ENCODE results near the gene ARMC6.
"Not testable (repeated sequence)": the region's sequence is repeated elsewhere in the genome, so short reads cannot be mapped to it uniquely, and the experiment has no call there.

ARMC6 gene

DNA sequence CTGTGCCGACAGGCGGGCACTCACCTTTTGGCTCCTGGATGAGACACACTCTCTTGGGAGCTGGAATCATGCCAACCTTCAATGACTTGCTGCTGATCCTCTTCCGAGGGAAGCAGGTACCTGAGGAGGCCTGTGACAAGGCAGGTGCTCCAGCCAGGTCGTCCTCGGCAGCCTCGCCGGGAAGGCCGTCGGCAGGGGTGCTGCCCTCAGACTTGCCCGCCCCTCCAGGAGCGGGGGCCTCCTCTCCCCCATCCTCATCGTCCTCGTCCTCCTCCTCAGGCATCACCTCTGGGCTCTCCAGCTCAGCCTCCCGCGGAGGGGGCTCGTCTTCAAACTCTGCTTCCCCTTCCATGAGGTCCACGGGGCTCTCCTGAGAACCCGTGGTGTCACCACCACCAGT, 29.3 kb upstream of the ARMC6 start:
- TF ChIP-seq, protein P1, sequence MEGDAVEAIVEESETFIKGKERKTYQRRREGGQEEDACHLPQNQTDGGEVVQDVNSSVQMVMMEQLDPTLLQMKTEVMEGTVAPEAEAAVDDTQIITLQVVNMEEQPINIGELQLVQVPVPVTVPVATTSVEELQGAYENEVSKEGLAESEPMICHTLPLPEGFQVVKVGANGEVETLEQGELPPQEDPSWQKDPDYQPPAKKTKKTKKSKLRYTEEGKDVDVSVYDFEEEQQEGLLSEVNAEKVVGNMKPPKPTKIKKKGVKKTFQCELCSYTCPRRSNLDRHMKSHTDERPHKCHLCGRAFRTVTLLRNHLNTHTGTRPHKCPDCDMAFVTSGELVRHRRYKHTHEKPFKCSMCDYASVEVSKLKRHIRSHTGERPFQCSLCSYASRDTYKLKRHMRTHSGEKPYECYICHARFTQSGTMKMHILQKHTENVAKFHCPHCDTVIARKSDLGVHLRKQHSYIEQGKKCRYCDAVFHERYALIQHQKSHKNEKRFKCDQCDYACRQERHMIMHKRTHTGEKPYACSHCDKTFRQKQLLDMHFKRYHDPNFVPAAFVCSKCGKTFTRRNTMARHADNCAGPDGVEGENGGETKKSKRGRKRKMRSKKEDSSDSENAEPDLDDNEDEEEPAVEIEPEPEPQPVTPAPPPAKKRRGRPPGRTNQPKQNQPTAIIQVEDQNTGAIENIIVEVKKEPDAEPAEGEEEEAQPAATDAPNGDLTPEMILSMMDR (IDR thresholded peaks at IDR 0.05; ENCODE audit: insufficient read depth, low read length, poor library complexity, severe bottlenecking): no peak
- Histone ChIP-seq H3K4me3 (replicated peaks; ENCODE audit: low read depth, low read length) (no peak overlapping the region), H3K27me3 (replicated peaks; ENCODE audit: control insufficient read depth, insufficient read depth, low read length) (no peaks in the 10 kb centered on the region), H3K36me3 (ENCODE audit: control insufficient read depth, insufficient read depth, low read length) (peaks cover 45% of the 10 kb centered on the region)
- DNase-seq (ENCODE audit: extremely low read depth, insufficient read length): no peak

DNA sequence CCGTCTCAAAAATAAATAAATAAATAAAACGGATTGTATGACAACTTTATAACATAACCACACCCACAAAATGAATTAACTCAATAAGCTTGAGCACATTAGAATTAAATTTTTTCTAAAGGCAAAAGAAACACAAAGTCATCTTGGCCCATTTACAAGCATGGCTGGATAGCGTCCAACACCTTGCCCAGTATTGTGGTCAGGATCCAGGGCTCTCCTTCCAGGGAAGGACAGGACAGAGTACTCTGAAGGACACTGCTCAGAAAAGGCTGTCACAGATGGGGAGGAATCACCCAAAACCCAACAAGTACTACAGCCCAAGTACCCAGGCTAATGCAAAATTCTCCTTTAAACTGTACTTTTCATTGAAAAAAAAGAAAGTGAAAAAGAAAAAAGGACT, 27.2 kb upstream of the ARMC6 start:
- TF ChIP-seq, protein P1 (IDR thresholded peaks at IDR 0.05; ENCODE audit: insufficient read depth, low read length, poor library complexity, severe bottlenecking): no peak
- Histone ChIP-seq H3K4me3 (replicated peaks; ENCODE audit: low read depth, low read length) (no peak overlapping the region), H3K27me3 (replicated peaks; ENCODE audit: control insufficient read depth, insufficient read depth, low read length) (no peaks in the 10 kb centered on the region), H3K36me3 (ENCODE audit: control insufficient read depth, insufficient read depth, low read length) (peaks cover 49% of the 10 kb centered on the region)
- no peak for DNase-seq (ENCODE audit: extremely low read depth, insufficient read length)

DNA sequence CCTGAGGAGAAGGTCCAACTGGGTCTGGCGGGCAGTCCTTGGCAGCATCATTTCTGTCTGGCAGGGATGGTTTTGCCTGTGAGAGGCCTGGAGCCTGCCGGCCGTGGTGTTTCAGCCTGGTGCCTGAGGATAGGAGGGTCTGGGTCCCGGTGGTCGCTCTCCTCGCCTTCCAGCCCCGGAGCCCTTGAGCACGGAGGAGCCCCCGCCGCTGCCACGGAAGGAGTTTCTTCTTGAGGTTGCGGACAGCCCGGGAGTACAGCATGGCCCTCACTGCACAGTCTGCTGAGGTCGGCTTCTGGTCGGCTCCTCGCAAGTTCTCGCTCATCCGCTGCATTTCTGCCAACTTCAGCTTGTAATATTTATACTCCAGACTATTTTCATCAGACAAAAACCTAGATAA, 23.5 kb upstream of the ARMC6 start:
- H3K4me3 ChIP-seq (replicated peaks; ENCODE audit: low read depth, low read length): no peak overlapping the region
- TF ChIP-seq, protein P1 (IDR thresholded peaks at IDR 0.05; ENCODE audit: insufficient read depth, low read length, poor library complexity, severe bottlenecking): no peak
- peaks cover 36% of the 10 kb centered on the region for H3K36me3 ChIP-seq (ENCODE audit: control insufficient read depth, insufficient read depth, low read length)
- H3K27me3 ChIP-seq (replicated peaks; ENCODE audit: control insufficient read depth, insufficient read depth, low read length): no peaks in the 10 kb centered on the region
- no peak for DNase-seq (ENCODE audit: extremely low read depth, insufficient read length)

DNA sequence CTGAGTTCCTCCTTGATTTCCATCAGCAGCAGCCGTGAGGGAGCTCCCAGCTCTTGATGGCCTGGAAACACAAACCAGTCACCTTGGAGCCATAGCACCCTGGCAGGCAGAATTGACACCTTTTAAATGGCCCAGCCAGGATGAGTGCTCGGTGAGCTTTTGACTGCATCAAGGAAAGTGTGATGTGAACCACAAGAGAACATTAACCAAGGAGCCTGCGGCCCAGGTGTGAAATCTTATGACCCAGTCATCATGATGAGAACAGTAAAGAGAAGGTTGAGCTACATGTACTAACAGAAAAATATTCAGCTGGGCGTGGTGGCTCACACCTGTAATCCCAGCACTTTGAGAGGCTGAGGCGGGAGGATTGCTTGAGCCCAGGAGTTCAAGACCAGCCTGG, 22.9 kb upstream of the ARMC6 start:
- TF ChIP-seq, protein P1 (IDR thresholded peaks at IDR 0.05; ENCODE audit: insufficient read depth, low read length, poor library complexity, severe bottlenecking): no peak
- Histone ChIP-seq H3K27me3 (replicated peaks; ENCODE audit: control insufficient read depth, insufficient read depth, low read length) (no peaks in the 10 kb centered on the region), H3K4me3 (replicated peaks; ENCODE audit: low read depth, low read length) (no peak overlapping the region), H3K36me3 (ENCODE audit: control insufficient read depth, insufficient read depth, low read length) (peaks cover 34% of the 10 kb centered on the region)
- no peak for DNase-seq (ENCODE audit: extremely low read depth, insufficient read length)

GRCh38 chr19:19021115-19021514, 12.3 kb upstream of the ARMC6 start:
- DNase-seq (ENCODE audit: extremely low read depth, insufficient read length): no peak
- TF ChIP-seq, protein P1 (IDR thresholded peaks at IDR 0.05; ENCODE audit: insufficient read depth, low read length, poor library complexity, severe bottlenecking): no peak
- Histone ChIP-seq H3K27me3 (replicated peaks; ENCODE audit: control insufficient read depth, insufficient read depth, low read length) (no peaks in the 10 kb centered on the region), H3K4me3 (replicated peaks; ENCODE audit: low read depth, low read length) (no peak overlapping the region), H3K36me3 (ENCODE audit: control insufficient read depth, insufficient read depth, low read length) (peaks cover 33% of the 10 kb centered on the region)

- H3K36me3 ChIP-seq (ENCODE audit: control insufficient read depth, insufficient read depth, low read length): peaks cover 32% of the 10 kb centered on the region
Observed at GRCh38 chr19:19022380-19022961, 10.9 kb upstream of the ARMC6 start.

DNA sequence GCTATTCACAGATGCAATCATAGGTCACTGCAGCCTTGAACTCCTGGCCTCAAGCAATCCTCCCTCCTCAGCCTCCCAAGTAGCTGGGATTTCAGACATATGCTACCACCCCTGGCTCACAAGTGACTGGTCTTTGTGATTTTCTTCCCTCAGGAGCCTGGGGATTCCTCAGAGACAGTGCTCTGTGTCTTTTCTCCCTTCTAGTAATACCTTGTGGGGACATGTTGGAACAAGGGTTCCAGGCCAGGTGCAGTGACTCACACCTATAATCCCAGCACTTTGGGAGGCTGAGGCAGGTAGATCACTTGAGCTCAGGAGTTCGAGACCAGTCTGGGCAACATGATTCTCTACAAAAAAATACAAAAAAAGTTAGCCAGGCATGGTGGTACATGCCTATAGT, 10.0 kb upstream of the ARMC6 start:
- DNase-seq (ENCODE audit: extremely low read depth, insufficient read length); H3K4me3 ChIP-seq (replicated peaks; ENCODE audit: low read depth, low read length); H3K27me3 ChIP-seq (replicated peaks; ENCODE audit: control insufficient read depth, insufficient read depth, low read length): not testable (repeated sequence)
- peaks cover 32% of the 10 kb centered on the region for H3K36me3 ChIP-seq (ENCODE audit: control insufficient read depth, insufficient read depth, low read length)

More at GRCh38 chr19:19022380-19022961, 10.9 kb upstream of the ARMC6 start:
- H3K27me3 ChIP-seq (replicated peaks; ENCODE audit: control insufficient read depth, insufficient read depth, low read length): no peaks in the 10 kb centered on the region
- DNase-seq (ENCODE audit: extremely low read depth, insufficient read length): no peak
- TF ChIP-seq, protein P1 (IDR thresholded peaks at IDR 0.05; ENCODE audit: insufficient read depth, low read length, poor library complexity, severe bottlenecking): no peak
- H3K4me3 ChIP-seq (replicated peaks; ENCODE audit: low read depth, low read length): no peak overlapping the region

Data from GM06990 (cell line).